ENCODE data around the gene STEAP2.
"Not testable (repeated sequence)": the region's sequence is repeated elsewhere in the genome, so short reads cannot be mapped to it uniquely, and the experiment has no call there.

Gene STEAP2

GRCh38 chr7:90238583-90238982 is 27.0 kb downstream of the STEAP2 start:
- DNase-seq = no peak

DNA sequence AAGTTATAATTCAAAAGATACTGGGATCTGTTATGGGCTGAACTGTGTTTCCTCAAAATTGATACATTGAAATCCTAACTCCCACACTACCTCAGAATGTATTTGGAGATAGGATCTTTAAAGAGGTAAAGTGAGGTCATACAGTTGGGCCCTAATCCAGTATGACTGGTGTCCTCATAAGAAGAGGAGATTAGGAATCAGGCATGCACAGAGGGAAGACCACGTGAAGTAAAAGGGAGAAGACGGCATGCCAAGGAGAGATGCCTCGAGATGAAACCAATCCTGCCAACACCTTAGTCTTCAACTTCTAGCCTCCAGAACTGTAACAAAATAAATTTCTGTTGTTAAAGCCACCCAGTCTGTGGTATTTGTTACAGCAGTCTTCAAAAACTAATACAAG is 27.5 kb downstream of the STEAP2 start:
- DNase-seq = no peak

GRCh38 chr7:90239625-90240228 is 28.2 kb downstream of the STEAP2 start:
- DNase-seq = no peak

- DNase-seq = no peak
Measured at GRCh38 chr7:90242369-90243168, 31.0 kb downstream of the STEAP2 start.

DNA sequence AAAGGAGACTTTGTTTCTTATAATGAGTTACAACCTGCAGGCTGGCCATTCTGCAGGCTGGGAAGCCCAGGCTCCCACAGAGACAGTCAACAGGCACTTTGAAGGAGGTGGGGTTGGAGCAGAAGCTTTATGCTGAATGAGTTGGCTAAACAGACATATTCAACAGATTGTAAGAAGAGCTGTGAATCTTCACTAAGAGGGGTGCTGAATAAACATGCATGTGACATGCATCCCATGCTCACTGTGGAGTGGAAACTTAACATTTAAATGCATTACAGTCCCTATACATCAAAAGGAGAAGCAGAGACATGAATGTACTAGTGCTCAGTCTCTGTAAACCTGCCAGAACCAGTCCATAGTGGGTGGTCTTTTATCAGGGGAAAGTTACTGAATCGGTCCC is 32.0 kb downstream of the STEAP2 start:
- DNase-seq = no peak

GRCh38 chr7:90244565-90244908 is 33.0 kb downstream of the STEAP2 start:
- no peak for DNase-seq

DNA sequence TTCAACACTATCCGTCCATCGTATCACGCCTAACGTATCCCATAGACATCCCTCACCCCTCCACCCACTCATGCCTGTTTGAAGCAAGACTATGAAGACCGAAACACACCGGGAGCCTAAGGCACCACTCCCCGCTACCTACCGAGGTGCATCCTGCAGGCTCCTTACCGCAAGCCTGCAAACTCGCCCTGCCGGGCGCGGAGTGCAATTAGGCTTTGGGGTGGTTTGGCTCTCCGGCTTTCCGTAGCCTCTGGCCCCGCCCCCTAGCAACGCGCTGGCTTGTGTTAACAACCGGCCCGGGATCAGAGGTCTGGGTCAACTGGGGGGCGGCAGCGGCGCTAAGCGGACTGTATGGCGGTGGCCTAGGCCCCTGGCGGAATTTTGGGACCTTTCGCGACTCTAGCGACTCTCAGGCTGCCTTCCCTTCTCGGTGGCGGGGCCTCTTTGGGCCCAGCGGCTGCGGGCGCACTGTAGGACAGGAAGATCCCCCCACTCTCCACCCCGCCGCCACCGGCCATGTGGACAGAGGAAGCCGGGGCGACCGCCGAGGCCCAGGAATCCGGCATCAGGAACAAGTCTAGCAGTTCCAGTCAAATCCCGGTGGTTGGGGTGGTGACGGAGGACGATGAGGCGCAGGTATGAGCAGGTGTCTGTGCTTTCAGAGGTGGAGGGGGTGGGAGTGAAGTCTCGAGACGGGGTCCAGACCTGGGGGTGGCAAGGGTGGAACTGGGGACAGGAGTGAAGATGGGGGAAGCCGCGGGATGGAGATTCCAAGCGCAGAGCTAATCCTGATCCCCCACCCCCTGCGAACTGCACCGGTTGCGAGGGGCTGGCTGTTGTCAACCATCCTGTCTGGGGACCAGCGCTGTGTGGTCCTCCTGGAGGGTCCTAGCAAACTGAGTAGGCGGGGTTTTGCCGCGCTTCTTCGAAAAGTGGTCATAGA is 33.6 kb downstream of the STEAP2 start, which contains the start of gene CFAP69:
TSS of gene CFAP69 (plus strand) at position 266 of the 943 bp plus-strand sequence. CDS start at position 517, 251 bp downstream.
- DNase-seq = peak; percentile 38

- no peak for DNase-seq
Measured at GRCh38 chr7:90246171-90246570, 34.6 kb downstream of the STEAP2 start.

DNA sequence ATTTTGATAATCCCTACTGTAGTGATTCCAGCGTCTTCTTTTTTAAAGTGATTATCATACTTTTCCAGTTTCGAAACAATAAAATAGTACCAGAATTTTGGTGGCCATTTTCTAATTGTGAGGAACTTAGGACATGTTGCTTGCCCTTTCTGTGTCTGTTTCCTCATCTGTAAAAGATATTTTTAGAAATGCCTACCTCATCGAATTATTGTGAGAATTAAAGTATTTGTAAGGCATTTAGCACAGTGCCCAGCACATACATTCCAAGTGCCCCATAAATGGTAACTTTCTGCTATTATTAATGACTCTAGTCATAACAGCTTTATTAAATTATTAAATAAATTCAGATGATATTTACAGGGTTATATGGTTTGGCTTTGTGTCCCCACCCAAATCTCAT is 37.2 kb downstream of the STEAP2 start:
- no peak for DNase-seq

- no peak for DNase-seq
Measured at GRCh38 chr7:90250601-90251303, 39.2 kb downstream of the STEAP2 start.

DNA sequence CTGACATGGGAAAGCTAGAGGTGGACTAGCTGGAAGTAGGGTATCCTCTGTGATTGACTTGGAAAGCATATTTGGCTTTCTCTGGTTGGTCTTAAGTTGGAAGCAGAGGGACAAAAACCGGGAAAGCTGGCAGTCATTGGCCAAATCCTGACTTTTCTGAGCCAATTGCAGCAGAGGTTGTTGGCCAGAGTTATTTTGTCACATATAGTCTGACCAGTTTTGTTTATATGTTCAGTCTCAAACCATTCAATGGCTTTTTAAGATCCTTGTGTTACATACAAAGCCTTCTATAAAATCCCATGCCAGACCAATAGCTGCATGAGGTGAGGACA is 39.7 kb downstream of the STEAP2 start:
- DNase-seq = no peak

DNA sequence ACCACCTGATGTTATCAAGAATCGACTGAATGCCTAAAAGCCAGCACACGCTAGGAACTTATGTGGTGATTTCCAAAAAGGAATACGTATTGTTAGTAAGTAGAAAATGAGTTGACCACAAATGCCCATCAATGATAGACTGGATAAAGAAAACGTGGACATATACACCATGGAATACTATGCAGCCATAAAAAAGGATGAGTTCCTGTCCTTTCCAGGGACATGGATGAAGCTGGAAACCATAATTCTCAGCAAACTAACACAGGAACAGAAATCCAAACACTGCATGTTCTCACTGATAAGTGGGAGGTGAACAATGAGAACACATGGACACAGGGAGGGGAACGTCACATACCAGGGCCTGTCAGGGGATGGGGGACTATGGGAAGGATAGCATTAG is 44.5 kb downstream of the STEAP2 start:
- not testable (repeated sequence) for DNase-seq

- DNase-seq = no peak
Measured at GRCh38 chr7:90256778-90257177, 45.2 kb downstream of the STEAP2 start.

DNA sequence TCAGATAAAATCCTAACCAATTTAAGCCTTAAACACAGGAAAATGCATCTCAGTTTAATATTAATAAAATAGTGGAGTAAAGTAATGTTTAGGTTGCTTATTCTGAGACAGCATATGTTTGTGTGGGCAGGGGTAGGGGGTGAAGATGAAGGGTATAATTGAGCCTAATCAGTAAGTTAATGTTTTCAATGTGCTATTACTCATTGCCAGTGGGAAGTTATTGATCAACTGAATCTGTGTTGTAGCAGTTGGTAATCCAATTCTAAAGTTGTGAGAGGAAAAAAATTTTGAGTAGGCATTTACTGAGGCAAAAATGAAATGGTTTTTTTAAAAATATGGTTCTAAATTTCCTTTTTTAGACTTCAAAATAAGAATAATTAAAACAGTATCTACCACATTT is 49.9 kb downstream of the STEAP2 start:
- no peak for DNase-seq

DNA sequence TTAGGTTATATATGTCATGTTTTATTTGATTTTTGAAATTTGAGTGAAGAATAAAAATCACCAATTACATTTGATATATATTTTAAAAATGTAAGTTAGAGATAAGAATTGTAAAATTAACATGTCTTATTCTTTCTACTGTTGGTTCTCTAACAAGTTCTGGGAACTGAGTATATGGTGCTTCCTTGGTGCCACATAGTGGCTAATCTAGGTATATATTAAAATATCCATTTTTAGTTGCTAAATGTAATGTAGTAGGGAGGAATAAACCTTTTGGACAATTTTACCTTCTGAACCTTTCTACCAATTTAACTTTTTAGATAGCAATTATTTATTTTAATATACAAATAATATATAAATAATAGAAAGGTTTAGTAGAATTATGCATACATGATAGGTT is 50.9 kb downstream of the STEAP2 start:
- DNase-seq = no peak

GRCh38 chr7:90266808-90267207 is 55.3 kb downstream of the STEAP2 start:
- no peak for DNase-seq

GRCh38 chr7:90267263-90267858 is 55.8 kb downstream of the STEAP2 start:
- no peak for DNase-seq

DNA sequence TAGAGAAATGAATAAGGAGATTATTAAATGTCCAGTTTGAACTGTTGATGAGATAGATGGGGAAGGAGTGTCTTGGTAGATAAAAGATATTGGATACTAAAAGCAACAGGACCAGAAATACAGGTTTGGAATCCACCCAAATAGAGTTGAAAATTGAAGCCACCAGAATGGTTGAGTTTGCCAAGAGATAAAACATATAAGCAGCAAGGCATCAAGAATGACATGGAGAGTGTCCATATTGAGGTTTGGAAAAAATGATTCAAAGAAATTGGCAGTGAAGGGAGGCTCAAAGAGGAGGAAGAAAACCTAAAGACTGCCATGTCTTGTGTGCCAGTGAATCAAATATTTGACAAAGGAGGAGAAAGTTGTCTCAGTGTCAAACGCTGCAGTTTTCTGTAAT is 57.6 kb downstream of the STEAP2 start:
- no peak for DNase-seq

DNA sequence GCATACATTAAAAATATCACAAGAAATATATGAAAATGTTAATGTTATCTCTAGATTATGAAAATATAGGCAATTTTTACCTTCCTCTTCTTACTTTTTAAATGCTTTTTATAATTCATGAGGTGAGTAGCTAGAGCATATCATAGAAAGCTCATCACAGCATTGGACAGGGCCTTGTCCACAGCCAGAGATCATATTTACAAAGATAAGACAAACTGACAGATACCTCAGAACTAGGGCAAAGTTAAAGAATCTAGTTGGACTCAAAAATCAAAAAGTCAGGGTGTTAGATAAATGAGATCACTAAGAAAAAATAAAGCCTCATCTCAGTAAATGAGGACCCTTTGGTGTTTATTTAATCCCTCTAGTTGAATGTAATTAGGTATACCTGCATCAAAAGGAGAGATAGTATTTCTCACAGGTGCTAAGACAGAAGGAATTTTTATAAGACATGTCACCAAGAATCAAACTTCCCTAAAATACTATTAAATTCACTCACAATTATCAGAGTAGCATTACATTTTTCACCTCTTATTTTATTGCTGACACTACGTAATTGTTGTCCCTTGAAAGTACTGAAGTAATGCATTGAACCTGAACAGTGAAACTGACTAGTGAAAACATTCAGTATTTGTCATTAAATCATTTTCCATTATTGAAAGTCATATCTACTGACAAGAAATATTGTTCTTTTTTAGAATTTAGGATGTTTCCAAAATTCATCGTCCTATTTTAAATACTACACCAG is 59.1 kb downstream of the STEAP2 start:
- no peak for DNase-seq

DNA sequence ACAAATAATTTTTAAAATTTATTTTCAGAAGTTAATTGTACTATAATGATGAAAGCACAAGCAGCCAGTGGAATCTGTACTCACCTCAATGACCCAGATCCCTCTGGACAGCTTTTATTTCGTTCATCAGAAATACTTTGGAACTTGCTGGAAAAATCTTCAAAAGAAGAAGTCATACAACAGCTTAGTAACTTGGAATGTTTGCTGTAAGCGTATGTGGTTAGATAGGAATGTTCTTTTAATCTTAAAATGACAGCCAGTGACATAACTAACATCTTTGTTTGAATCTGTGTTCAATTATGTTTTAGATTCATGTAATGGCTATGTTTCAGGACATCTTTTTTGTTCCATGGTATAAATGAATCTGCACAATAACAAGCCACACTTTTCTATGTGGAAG is 60.2 kb downstream of the STEAP2 start:
- no peak for DNase-seq

DNA sequence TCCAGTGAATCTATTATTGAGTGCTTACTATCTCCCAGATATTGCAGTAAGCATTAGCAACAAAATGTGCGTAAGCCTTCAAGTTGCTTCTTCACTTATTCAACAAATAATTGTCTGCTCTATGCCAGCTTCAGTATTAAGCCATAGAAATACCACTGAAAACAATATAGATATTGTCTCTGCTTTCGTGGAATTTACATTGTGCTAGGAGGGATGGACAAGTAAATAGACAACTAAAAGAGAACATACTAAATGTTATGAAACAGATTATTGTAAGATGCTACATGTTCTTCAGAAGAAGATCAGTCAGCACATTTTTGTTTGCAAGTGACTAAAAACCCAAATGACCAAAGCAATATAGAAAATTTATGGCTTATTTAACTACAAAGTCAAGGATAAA is 60.7 kb downstream of the STEAP2 start:
- no peak for DNase-seq

DNA sequence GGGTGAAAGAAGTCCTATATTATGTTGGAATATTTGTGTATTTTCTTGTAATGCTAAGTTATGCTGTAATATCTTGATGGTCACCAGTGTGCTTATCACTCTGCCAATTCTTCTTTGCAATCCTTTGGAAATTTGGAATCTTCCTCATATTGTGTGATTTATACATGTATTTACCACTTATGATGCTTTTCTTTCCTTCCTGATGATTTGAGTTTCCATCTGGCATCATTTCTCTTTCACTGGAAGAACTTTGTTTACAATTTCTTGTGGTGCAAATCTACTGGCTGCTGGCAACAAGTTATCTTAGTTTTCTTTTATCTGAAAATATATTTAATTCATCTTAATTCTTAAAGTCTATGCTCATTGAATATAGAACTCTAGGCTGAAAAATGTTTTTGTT is 62.6 kb downstream of the STEAP2 start:
- no peak for DNase-seq

Measured in DMS79 (cell line).